SK-N-SH (cell line): Measurements from ENCODE around the gene TTC28. TPM values are rescaled to one million over a fixed set of nuclear protein-coding genes. Genes with fewer than 3 reads are reported as not detected.

Source experiments
- CTCF ChIA-PET: fragments of 300-600, 350-600 bp; formaldehyde crosslinking; extraction: SDS; loops from one replicate; lab custom pipeline; 2021; lab: Yijun Ruan, JAX
- POLR2A ChIA-PET: fragments of 350-600 bp; sonication (Branson Sonifier 250); formaldehyde crosslinking; extraction: SDS; loops from one replicate; lab custom pipeline; 2020; ENCODE audit warnings: antibody characterized with exemption, inconsistent platforms; lab: Yijun Ruan, JAX
- DNase-seq: peaks from one replicate; pipeline ENCODE4 v3.0.0; 2012
- H2AFZ ChIP-seq: fragments of 200-600 bp; sonication (generic); 2 replicates; pipeline ENCODE4 v1.8.1; 2016; ENCODE audit warnings: antibody characterized with exemption, mild to moderate bottlenecking, low read depth
- H3F3A ChIP-seq: fragments of 200-600 bp; sonication (generic); replicated peaks from 2 replicates; pipeline ENCODE3; 2016; ENCODE audit warnings: antibody characterized with exemption, mild to moderate bottlenecking; ENCODE audit not compliant: insufficient read depth
- H3K27ac ChIP-seq, 2 experiments: fragments of 200-500 bp in 1 of 2; fragments of 200-600 bp in 1 of 2; sonication (Bioruptor generic) in 1 of 2; sonication (generic), shearing (Covaris generic) in 1 of 2; 2 replicates each; pipeline versions ENCODE4 v1.5.1 to v1.6.1; 2014 to 2016; ENCODE audit warnings: low read depth in 2 of 2, inconsistent platforms in 1 of 2, low read length in 1 of 2, mild to moderate bottlenecking in 1 of 2, mixed read lengths in 1 of 2
- H3K27me3 ChIP-seq: fragments of 200-600 bp; sonication (generic), shearing (Covaris generic); 2 replicates; pipeline ENCODE4 v1.6.1; 2016; ENCODE audit warnings: mixed run types; ENCODE audit not compliant: insufficient read depth
- H3K36me3 ChIP-seq, 2 experiments: fragments of 200-500 bp in 1 of 2; fragments of 200-600 bp in 1 of 2; sonication (Bioruptor generic) in 1 of 2; sonication (generic) in 1 of 2; replicated peaks in 1 of 2; 2 replicates each; pipeline versions ENCODE3 to v1.5.1; 2014 to 2016; ENCODE audit warnings: low read length in 1 of 2, mild to moderate bottlenecking in 1 of 2; ENCODE audit not compliant: insufficient read depth in 2 of 2, control insufficient read depth in 1 of 2
- H3K4me1 ChIP-seq, 2 experiments: fragments of 200-500 bp in 1 of 2; fragments of 200-600 bp in 1 of 2; sonication (Bioruptor generic) in 1 of 2; sonication (generic), shearing (Covaris generic) in 1 of 2; 2 replicates each; pipeline versions ENCODE4 v1.5.1 to v1.6.1; 2014 to 2016; ENCODE audit warnings: low read depth in 1 of 2, low read length in 1 of 2, mixed run types in 1 of 2; ENCODE audit not compliant: insufficient read depth in 2 of 2, control insufficient read depth in 1 of 2
- H3K4me2 ChIP-seq: fragments of 200-600 bp; sonication (generic), shearing (Covaris generic); 2 replicates; pipeline ENCODE4 v1.6.1; 2017; ENCODE audit warnings: mixed run types
- H3K4me3 ChIP-seq, 2 experiments: fragments of 200-500 bp in 1 of 2; fragments of 200-600 bp in 1 of 2; sonication (Bioruptor generic) in 1 of 2; sonication (generic), shearing (Covaris generic) in 1 of 2; 2 replicates each; pipeline versions ENCODE4 v1.5.1 to v1.8.1; 2014 to 2016; ENCODE audit warnings: low read depth in 2 of 2, inconsistent platforms in 1 of 2, low read length in 1 of 2, mild to moderate bottlenecking in 1 of 2, mixed read lengths in 1 of 2, moderate library complexity in 1 of 2
- H3K79me2 ChIP-seq: fragments of 200-600 bp; sonication (generic); 2 replicates; pipeline ENCODE4 v1.8.1; 2017; ENCODE audit warnings: mild to moderate bottlenecking; ENCODE audit not compliant: insufficient read depth
- H3K9ac ChIP-seq: fragments of 200-600 bp; sonication (generic); 2 replicates; pipeline ENCODE4 v1.6.1; 2017; ENCODE audit warnings: mixed run types
- H3K9me2 ChIP-seq: fragments of 200-600 bp; sonication (generic); 2 replicates; pipeline ENCODE4 v1.6.1; 2017; ENCODE audit warnings: mixed run types
- H3K9me3 ChIP-seq: fragments of 200-600 bp; sonication (generic); 2 replicates; pipeline ENCODE4 v1.6.1; 2017; ENCODE audit warnings: mixed run types, mild to moderate bottlenecking, moderate library complexity
- H4K20me1 ChIP-seq: fragments of 200-600 bp; sonication (generic); 2 replicates; pipeline ENCODE4 v1.6.1; 2017; ENCODE audit warnings: mild to moderate bottlenecking, mixed run types; ENCODE audit not compliant: insufficient read depth
- EZH2phosphoT487 ChIP-seq: fragments of 200-600 bp; sonication (generic); IDR thresholded peaks from 2 replicates; pipeline ENCODE4 v1.6.1; 2017; ENCODE audit warnings: low read depth, mixed run types, mild to moderate bottlenecking, antibody characterized with exemption, moderate library complexity, borderline replicate concordance
- MEF2A ChIP-seq: IDR thresholded peaks from 2 replicates; pipeline ENCODE4 v1.4.0; 2012; ENCODE audit warnings: low read depth, borderline replicate concordance
- POLR2AphosphoS5 ChIP-seq: IDR thresholded peaks from 2 replicates; pipeline ENCODE4 v1.6.1; 2012; ENCODE audit warnings: low read depth, low read length
- RAD21 ChIP-seq: IDR thresholded peaks from 2 replicates; pipeline ENCODE4 v1.6.1; 2012; ENCODE audit warnings: mild to moderate bottlenecking, low read length
- RFX5 ChIP-seq: IDR thresholded peaks from 2 replicates; pipeline ENCODE4 v1.6.1; 2012; ENCODE audit warnings: mild to moderate bottlenecking, improper control_type of control experiment, low read length
- RXRA ChIP-seq: IDR thresholded peaks from 2 replicates; pipeline ENCODE4 v1.4.0; 2012; ENCODE audit warnings: low read depth, mild to moderate bottlenecking, borderline replicate concordance
- SIN3A ChIP-seq: IDR thresholded peaks from 2 replicates; pipeline ENCODE4 v1.6.1; 2012; ENCODE audit warnings: low read depth, mild to moderate bottlenecking, low read length, moderate library complexity, borderline replicate concordance
- TCF12 ChIP-seq: IDR thresholded peaks from 2 replicates; pipeline ENCODE4 v1.4.0; 2012
- TEAD4 ChIP-seq: IDR thresholded peaks from 2 replicates; pipeline ENCODE4 v1.4.0; 2012; ENCODE audit warnings: mild to moderate bottlenecking, borderline replicate concordance; ENCODE audit not compliant: insufficient read depth
- YY1 ChIP-seq: IDR thresholded peaks from 2 replicates; pipeline ENCODE4 v1.4.0; 2012; ENCODE audit warnings: low read depth, mild to moderate bottlenecking
- WGBS: methylation state at CpG from one replicate; pipeline ENCODE4 v1.1.6; 2017; ENCODE audit warnings: low lambda C conversion rate; 5-methylcytosine and 5-hydroxymethylcytosine counted together
- polyA plus RNA-seq, 3 experiments: library from polyadenylated mRNA; depleted of rRNA; stranded (reverse); fragments of >200 nt; gene quantifications; 2 replicates each; pipeline ENCODE4 v1.2.3, GENCODE V29; 2012
- TF ChIP-seq, protein P1 (sequence below): IDR thresholded peaks from 2 replicates; pipeline ENCODE4 v1.4.0; 2012; ENCODE audit warnings: low read depth
- TF ChIP-seq, protein P2 (sequence below): IDR thresholded peaks from 2 replicates; pipeline ENCODE4 v1.4.0; 2012; ENCODE audit warnings: low read depth, borderline replicate concordance

The TTC28 gene
- polyA plus RNA-seq, 1 of the 3 experiments (the other 2 are of a cell fraction) = 5.9 TPM

DNA sequence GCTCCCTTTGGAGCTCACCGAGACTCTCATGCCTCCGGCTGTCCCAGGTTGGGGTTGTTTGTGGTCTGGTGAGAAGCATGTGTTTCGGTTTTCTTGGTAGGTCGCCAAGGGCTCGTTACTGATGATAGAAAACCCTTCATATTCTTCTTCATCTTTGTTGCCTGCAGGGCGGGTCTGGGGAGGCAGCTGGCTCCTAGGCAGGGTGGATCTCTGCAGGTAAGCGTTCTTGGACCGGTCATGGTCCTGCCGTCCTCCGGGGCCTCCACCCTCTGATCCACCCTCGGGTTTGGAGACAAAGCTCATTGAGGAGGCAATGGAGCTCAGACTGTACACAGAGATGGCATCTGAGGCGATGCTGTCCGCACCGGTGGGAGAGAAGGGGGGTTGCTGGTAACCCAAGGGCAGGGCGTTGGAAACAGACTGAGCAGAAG is 696.3 kb downstream of the TTC28 start:
- CTCF ChIA-PET = interaction anchor here (1.1 to 1.4 kb wide), 2 partner anchors 96 to 102 kb away, joined by 3 to 5 read pairs; no protein-coding TSS in a partner anchor
- no peaks in the 10 kb centered on the region for H3K27me3 ChIP-seq
- 93% methylated on average over 15 of the region's 15 CpGs for WGBS
- H3K4me3 ChIP-seq = no peak overlapping the region
- H3K4me2 ChIP-seq = no peak overlapping the region
- H2AFZ ChIP-seq = no peak overlapping the region
- no peaks in the 10 kb centered on the region for H4K20me1 ChIP-seq
- no peak for DNase-seq
- POLR2A ChIA-PET = no interaction called here
- no peaks in the 10 kb centered on the region for H3K9me2 ChIP-seq
- H3K9ac ChIP-seq = no peak overlapping the region
- H3K9me3 ChIP-seq = no peaks in the 10 kb centered on the region
- H3F3A ChIP-seq = no peaks in the 10 kb centered on the region
- H3K27ac ChIP-seq = no peak overlapping the region
- H3K79me2 ChIP-seq = no peaks in the 10 kb centered on the region
- H3K36me3 ChIP-seq = peaks cover 4 to 21% of the 10 kb centered on the region in 2 experiments
- H3K4me1 ChIP-seq = peaks cover 4% of the 10 kb centered on the region in 2 experiments; a peak in 3 of 4 replicates
- no peak for TF ChIP-seq TCF12
- TF ChIP-seq, protein P1, sequence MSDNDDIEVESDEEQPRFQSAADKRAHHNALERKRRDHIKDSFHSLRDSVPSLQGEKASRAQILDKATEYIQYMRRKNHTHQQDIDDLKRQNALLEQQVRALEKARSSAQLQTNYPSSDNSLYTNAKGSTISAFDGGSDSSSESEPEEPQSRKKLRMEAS = no peak
- no peak for TF ChIP-seq YY1
- TF ChIP-seq, protein P2, sequence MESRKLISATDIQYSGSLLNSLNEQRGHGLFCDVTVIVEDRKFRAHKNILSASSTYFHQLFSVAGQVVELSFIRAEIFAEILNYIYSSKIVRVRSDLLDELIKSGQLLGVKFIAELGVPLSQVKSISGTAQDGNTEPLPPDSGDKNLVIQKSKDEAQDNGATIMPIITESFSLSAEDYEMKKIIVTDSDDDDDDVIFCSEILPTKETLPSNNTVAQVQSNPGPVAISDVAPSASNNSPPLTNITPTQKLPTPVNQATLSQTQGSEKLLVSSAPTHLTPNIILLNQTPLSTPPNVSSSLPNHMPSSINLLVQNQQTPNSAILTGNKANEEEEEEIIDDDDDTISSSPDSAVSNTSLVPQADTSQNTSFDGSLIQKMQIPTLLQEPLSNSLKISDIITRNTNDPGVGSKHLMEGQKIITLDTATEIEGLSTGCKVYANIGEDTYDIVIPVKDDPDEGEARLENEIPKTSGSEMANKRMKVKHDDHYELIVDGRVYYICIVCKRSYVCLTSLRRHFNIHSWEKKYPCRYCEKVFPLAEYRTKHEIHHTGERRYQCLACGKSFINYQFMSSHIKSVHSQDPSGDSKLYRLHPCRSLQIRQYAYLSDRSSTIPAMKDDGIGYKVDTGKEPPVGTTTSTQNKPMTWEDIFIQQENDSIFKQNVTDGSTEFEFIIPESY = no peak
- no peak for TF ChIP-seq RXRA
- no peak for TF ChIP-seq RFX5

DNA sequence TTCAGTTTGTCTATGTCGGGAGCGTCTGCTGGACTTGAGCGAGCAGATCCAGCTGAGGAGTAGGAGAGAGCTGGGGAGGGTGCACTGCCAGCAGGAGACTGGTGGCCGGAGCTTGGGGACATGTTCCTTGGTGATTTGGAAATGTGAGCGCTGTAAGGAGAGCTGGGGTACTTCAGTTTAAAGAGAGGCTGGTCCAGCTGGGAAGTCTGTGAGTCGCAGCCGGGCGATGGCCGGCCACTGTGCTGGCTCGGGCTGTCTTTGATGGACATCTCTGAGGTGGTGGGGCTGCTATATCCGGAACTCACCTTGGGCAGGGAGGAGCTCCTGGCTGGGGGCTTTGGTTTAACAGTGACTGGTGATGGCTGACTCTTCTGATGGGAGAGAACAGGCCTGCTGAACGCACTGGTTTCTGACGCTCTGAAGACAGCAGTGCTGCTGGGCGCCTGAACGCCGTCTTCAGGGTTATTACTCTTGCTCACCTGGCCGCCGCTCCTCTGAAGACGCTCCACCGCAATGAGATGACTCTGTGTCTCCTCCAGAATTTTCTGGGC is 696.9 kb downstream of the TTC28 start:
- ChIA-PET CTCF (interaction anchor here (1.1 to 1.2 kb wide), 2 partner anchors 96 to 101 kb away, joined by 3 read pairs; no protein-coding TSS in a partner anchor), POLR2A (no interaction called here)
- Histone ChIP-seq H2AFZ (no peak overlapping the region), H3K4me1 (peaks cover under 1 to 4% of the 10 kb centered on the region in 2 experiments; a peak in 3 of 4 replicates), H3K36me3 (peaks cover 5 to 21% of the 10 kb centered on the region in 2 experiments), H3K9me2 (no peaks in the 10 kb centered on the region), H3K79me2 (no peaks in the 10 kb centered on the region), H4K20me1 (no peaks in the 10 kb centered on the region), H3K27ac (no peak overlapping the region), H3K27me3 (no peaks in the 10 kb centered on the region), H3K4me3 (no peak overlapping the region), H3K9ac (no peak overlapping the region), H3K9me3 (no peaks in the 10 kb centered on the region), H3K4me2 (no peak overlapping the region), H3F3A (no peaks in the 10 kb centered on the region)
- no peak for DNase-seq
- no peak for TF ChIP-seq SIN3A
- TF ChIP-seq TEAD4 = no peak
- no peak for TF ChIP-seq EZH2phosphoT487
- TF ChIP-seq, protein P1 = no peak
- TF ChIP-seq POLR2AphosphoS5 = no peak
- no peak for TF ChIP-seq RAD21
- TF ChIP-seq MEF2A = no peak
- 97% methylated on average over 14 of the region's 20 CpGs for WGBS
